Skeletal muscle cell (primary cell): ENCODE measurements around the gene RPL19.
A peak's percentile ranks its signal among the peaks of the same experiment; 100 is the strongest.

Experiments used
- DNase-seq: peaks from one replicate; pipeline ENCODE4 v3.0.0-alpha.2; 2010; ENCODE audit warnings: low read depth
- H3K4me3 ChIP-seq: 2 replicates; pipeline ENCODE4 v1.5.1; 2011; ENCODE audit warnings: low read depth, mild to moderate bottlenecking, control low read depth, low read length, moderate library complexity

Gene RPL19

GRCh38 chr17:39170109-39170508 lies 30.0 kb upstream of the RPL19 start:
- no peak for DNase-seq
- H3K4me3 ChIP-seq = no peak overlapping the region

- DNase-seq = no peak
- no peak overlapping the region for H3K4me3 ChIP-seq
Observed at GRCh38 chr17:39170558-39170957, 29.5 kb upstream of the RPL19 start.

GRCh38 chr17:39171933-39172332 lies 28.1 kb upstream of the RPL19 start:
- no peak for DNase-seq
- no peak overlapping the region for H3K4me3 ChIP-seq

GRCh38 chr17:39173080-39173479 lies 27.0 kb upstream of the RPL19 start:
- no peak for DNase-seq
- no peak overlapping the region for H3K4me3 ChIP-seq

DNA sequence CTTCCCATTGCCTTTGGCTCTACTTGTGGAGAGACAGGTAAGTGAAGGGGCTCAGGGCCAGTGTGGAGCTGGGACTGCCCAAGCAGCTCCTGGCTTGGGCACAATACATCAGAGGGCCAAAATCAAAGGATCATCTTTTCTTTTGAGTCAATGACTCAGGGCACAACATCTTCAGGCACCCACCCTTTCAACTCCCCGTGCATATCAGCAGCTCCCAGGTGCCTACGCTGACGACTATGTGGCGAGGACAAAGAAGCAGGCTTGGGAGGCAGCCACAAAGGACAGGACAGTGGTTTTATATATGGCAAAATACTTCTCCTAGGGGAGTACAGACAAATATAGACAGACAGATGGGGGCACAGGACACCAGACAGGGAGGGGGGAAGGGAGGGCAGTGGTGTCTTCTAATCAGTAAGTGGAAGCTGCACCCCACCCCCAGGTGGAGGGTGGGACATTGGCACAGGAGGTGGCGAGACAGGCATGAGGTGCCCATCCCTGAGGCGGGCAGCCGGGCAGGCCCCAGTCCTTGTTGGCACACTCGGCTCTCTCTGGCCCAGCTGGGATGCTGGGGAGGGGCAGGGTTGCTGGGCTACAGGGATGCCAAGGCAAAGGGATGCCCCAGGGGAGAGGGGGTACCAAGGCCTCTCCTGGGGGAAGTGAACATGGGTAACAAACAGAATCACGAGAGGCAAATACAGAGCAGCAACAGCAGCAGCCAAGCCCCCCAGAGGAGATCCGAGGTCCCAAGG lies 26.4 kb upstream of the RPL19 start:
- H3K4me3 ChIP-seq = no peak overlapping the region
- no peak for DNase-seq

- DNase-seq = no peak
- no peak overlapping the region for H3K4me3 ChIP-seq
Observed at GRCh38 chr17:39174920-39175694, 25.0 kb upstream of the RPL19 start.

DNA sequence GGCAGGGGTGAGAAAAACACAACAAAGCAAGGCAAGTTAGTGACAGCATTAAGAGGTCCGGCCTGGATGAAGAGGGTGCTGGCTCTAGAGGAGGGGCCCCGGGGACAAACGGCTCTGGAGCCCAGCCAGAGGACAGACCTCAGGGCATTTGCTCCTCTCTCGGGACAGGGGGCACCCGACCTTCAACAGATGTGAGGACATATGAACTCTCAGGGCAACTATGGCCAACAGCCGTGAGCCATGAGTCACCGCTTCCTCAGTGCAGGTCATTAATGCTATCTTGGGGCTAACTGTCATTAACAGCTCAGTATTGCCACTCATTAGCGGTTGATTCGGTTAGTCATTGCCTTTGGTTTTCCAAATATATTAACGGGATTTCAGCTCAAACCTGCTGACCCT lies 24.4 kb upstream of the RPL19 start:
- no peak for DNase-seq
- H3K4me3 ChIP-seq = no peak overlapping the region

DNA sequence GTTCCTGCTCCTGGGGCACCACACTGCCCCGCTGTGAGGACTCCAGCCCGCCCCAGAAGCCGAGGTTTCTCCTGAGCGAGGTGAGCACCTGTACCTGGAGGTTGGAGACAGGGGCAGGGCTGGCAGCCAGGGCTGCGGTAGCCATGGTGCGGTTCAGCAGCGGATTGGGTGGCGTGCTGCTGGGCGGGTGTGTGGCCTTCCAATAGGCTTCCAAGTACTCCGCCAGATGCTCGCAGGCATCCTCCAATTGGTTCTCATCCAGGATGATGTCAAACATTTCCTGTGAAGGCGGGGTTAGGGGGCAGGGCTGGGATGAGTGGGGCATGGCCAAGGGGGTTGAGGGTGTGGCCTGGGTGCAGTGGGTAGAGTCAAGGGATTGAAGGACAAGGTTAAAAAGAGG lies 22.8 kb upstream of the RPL19 start:
- DNase-seq = no peak

DNA sequence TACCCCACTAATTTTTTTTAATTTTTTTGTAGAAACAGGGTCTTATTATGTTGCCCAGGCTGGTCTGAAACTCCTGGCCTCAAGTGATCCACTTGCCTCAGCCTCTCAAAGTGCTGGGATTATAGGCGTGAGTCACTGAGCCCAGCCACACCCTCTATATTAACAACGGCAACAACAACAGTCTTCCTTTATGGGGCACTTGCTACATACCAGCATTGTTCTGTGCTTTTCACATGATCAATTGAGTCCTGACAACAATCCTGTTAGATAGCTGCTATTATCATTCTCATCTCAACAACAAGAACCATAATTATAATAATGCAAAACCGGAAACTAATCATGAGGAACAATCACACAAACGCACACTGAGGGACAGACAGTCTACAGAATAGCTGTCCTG lies 21.5 kb upstream of the RPL19 start:
- H3K4me3 ChIP-seq = no peak overlapping the region
- no peak for DNase-seq

More for the DNA sequence above, 22.8 kb upstream of the RPL19 start:
- H3K4me3 ChIP-seq = no peak overlapping the region

- no peak for DNase-seq
- H3K4me3 ChIP-seq = no peak overlapping the region
Observed at GRCh38 chr17:39181303-39181702, 18.8 kb upstream of the RPL19 start.

- H3K4me3 ChIP-seq = no peak overlapping the region
- no peak for DNase-seq
Observed at GRCh38 chr17:39183045-39183444, 17.0 kb upstream of the RPL19 start.

GRCh38 chr17:39183720-39184119 lies 16.4 kb upstream of the RPL19 start:
- no peak overlapping the region for H3K4me3 ChIP-seq
- DNase-seq = no peak

DNA sequence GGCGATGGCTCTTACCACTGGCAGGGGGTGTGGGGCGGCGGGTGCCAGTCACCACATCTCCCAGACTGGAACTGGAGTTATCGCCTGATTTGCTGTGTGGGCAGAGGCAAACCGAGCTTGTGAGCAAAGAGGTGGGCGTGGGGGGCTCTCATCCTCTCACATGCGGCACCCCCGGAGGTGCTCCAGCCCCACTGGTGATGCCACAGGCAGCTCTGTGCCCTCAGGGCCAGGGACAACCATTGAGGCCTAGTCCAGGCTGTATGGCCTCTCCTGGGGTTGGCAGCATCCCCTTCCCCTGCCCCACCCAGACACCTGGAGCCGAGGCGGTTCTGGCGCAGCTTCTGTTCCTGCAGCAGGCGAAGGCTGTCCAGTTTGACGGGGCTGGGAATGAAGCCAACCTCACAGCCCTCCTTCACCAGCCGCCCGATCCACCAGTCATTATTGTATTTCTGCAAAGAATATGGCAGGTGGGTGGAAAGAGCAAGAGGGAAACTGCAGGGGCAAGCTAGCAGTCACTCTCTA lies 13.5 kb upstream of the RPL19 start:
- H3K4me3 ChIP-seq = no peak overlapping the region
- no peak for DNase-seq

GRCh38 chr17:39187152-39187830 lies 12.8 kb upstream of the RPL19 start:
- H3K4me3 ChIP-seq = no peak overlapping the region
- DNase-seq = no peak

DNA sequence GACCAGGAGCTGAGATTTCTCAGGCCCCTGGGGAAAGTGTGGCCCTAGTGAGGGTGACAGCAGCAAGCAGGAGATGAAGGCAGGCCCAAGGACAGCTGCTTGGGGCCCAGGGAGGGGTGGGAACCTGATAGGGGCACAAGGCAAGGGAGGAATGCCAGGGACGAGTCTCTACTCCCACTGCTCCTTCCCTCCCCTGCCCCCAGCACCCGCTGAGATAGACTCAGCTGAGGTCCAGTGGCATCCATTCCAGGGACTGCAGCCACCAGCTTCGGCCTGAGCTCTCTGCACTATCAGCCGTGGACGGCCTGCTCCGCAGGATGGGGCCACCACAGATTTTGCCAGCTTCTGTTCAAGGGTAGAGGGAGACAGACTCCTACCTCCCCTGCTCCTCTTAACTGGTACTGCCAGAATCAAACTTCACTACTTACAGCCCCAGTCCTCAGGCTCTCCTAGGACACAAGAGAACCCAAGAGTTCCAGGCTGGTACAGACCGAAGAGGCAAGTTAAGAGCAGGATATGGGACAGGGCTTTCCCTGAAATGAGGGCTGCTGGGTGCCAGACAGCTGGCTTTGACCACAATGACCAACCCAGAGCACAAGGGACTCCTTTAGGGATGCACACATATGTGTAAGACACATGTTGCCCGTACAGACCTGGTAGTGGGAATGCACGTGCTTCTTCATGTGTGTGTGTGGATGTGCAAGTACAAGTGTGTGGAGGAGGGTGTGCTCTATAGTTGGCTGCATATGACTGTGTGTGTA lies 8.2 kb upstream of the RPL19 start:
- no peak overlapping the region for H3K4me3 ChIP-seq
- DNase-seq = no peak

DNA sequence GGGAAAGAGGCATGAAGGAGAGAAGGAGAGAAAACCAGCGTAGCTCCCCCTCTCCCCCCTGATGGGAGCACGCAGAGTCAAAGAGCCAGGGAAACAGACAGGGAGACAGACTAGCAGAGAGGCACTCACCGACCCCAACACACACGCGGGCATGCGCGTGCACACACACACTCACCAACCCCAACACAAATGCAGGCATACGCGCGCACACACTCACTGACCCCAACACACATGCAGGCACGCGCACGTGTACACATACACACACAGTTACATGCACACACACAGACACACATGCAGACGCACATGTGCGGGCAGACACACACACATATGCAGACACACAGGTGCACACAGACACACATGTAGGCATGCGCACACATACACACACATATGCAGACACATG lies 7.2 kb upstream of the RPL19 start:
- DNase-seq = no peak
- H3K4me3 ChIP-seq = no peak overlapping the region

DNA sequence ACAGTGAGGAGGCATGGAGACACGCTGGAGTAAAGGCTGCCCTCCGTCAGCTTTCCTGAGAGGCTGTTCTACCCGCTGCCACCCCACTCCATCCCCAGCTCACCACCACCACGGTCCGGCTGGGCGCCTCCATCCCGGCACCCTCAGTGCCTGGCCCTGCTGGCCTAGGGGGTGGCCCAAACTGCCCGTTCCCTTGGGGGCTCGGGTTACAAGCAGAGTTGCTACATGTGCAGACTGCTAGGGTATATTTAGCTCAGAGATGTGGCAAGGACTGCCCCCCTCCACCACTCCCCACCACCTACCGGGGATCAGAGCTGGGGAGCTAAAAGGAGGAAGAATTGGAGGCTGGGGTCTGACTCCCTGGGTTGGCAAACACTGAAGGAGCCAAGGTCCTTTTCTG lies 6.7 kb upstream of the RPL19 start:
- no peak for DNase-seq
- no peak overlapping the region for H3K4me3 ChIP-seq

DNA sequence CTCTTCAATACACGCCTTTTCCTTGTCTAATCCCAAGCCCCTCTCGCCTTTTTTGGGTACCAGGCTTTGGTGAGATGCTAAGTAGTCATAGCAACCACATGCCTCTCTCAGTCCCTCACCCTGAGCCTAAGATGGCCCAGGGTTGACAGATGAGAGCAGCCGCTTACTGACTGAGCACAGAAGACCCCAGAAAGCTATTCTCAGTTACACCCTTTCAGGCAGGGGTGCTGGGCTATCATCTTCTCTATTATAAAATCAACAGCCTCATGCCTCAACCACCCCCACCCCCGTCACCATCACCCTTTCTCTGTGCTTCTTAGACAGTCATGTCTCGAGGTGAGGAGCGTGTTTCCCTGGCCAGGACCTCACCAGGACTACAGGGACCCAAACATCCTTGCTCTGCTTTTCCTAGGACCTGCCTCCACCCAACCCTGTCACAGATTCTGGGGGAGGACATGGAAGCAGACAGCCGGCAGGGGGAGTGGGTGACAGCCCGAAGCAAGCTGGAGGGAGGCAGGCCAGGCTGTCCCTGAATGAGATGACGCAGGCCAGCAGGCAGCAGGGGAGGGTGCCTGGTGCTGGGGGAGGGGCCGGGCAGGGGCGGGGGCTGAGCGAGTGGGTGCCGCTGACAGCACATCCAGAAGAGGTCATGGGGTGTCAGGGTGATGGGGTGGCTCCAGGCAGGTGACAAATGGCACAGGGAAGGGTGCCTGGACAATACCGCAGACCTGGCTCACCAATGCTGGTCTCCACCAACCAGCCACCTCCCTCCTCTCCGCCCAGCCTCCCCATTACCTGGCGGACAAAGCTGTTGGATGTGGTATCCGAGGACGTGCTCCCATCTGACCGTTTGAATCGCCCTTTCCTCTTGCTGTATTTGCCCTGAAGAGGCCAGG lies 5.7 kb upstream of the RPL19 start:
- peak; percentile 20 for DNase-seq
- peak overlapping the region; percentile 90 for H3K4me3 ChIP-seq
